Mesothelial cell of epicardium (in vitro differentiated cells): ENCODE results near the gene ZC3H12A. TPM values are rescaled to one million over a fixed set of nuclear protein-coding genes. Genes with fewer than 3 reads are reported as not detected.

Source experiments
- DNase-seq, 2 experiments: peaks; one replicate each; pipeline ENCODE4 v3.0.0; 2021; ENCODE audit warnings: low spot score in 2 of 2; ENCODE audit not compliant: unreplicated experiment in 2 of 2
- H3K27ac Mint-ChIP-seq: 2 replicates; pipeline ENCODE4 v1.8.0; 2021; ENCODE audit warnings: mixed read lengths
- H3K27me3 Mint-ChIP-seq: 2 replicates; pipeline ENCODE4 v1.8.0; 2021; ENCODE audit warnings: low read depth, mixed read lengths
- H3K36me3 Mint-ChIP-seq: 2 replicates; pipeline ENCODE4 v1.8.0; 2021; ENCODE audit warnings: mixed read lengths
- H3K4me1 Mint-ChIP-seq: 2 replicates; pipeline ENCODE4 v1.8.0; 2021; ENCODE audit warnings: mixed read lengths
- H3K4me3 Mint-ChIP-seq: 2 replicates; pipeline ENCODE4 v1.8.0; 2021; ENCODE audit warnings: mild to moderate bottlenecking, moderate library complexity, mixed read lengths
- H3K9me3 Mint-ChIP-seq: 2 replicates; pipeline ENCODE4 v1.8.0; 2021; ENCODE audit warnings: mixed read lengths
- CTCF ChIP-seq: fragments of 200-600 bp; sonication (generic); IDR thresholded peaks from one replicate; pipeline ENCODE4 v1.5.0; 2021; ENCODE audit warnings: antibody characterized with exemption; ENCODE audit not compliant: unreplicated experiment
- microRNA-seq: library from miRNA; unstranded; fragments of <30 nt; microRNA quantifications from one replicate; pipeline ENCODE4 v1.2.0, GENCODE V29; 2021; ENCODE audit warnings: inconsistent platforms, mixed read lengths
- total RNA-seq: library from RNA; stranded (reverse); gene quantifications from 3 replicates; pipeline ENCODE4 v1.2.1, GENCODE V29; 2021

The ZC3H12A gene
- total RNA-seq, 1 donor from 2014 or later = 8.9 TPM

DNA sequence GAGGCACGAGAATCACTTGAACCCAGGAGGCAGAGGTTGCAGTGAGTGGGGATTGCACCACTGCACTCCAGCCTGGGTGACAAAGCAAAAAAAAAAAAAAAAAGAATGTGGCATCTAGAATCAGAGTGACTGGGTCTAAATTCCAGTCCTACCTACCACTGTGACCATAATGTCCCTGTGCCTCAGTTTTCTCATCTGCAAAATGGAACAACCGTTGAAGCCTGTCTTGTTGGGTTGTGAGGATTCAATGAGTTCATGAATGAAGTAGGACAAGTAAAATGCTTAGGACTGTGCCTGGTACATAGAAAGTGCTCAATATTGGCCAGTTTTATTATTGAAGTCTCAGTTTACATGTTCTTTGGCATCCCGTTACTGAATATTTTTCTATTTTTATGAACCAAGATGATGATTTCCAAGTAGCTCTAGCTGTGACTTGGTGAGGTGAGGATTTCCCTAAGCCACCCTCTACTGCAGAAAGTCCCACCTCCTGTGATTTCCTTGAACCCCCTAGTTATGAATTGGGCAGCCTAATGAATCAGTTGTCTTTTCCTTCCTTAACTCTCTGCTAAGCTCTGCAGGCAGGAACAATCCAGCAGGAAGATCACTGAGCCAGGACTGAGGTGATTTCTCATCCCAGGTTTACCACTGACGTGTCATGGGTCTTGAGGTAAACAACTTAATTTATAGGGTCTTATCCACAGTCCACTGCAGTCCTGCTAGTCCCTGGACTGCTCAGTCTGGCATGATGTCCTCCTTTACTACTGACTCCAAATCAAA is 59.1 kb downstream of the ZC3H12A start:
- Mint-ChIP-seq H3K9me3 (no peaks in the 10 kb centered on the region), H3K4me1 (peaks cover 7% of the 10 kb centered on the region), H3K27ac (peak overlapping the region; percentile 94), H3K36me3 (peaks cover 26% of the 10 kb centered on the region), H3K4me3 (no peak overlapping the region), H3K27me3 (no peaks in the 10 kb centered on the region)
- no peak for DNase-seq
- TF ChIP-seq CTCF = no peak

Small RNA genes within 50 kb of the gene (microRNA-seq; reads per million reads assigned to microRNA genes)
- gene MIR5581 (1.8 reads per million), gene MIR6732 (not detected)

Other genes starting within 250 kb of the ZC3H12A start
- 58.2 to 58.7 TPM (median 58.4 TPM) in 3 replicates for gene MEAF6, start 40.2 kb downstream of the ZC3H12A start, total RNA-seq
- gene SNIP1, start 79.7 kb downstream of the ZC3H12A start, total RNA-seq = 22.9 to 27.1 TPM (median 23.7 TPM) in 3 replicates
- gene DNALI1, start 82.4 kb downstream of the ZC3H12A start, total RNA-seq = 12.5 to 15.7 TPM (median 14.9 TPM) in 3 replicates
- gene GNL2, start 121.4 kb downstream of the ZC3H12A start, total RNA-seq = 59.3 to 61.8 TPM (median 61.1 TPM) in 3 replicates
- 0.20 to 0.51 TPM (median 0.43 TPM) in 3 replicates for gene RSPO1, start 160.3 kb downstream of the ZC3H12A start, total RNA-seq
- 12.8 to 14.6 TPM (median 13.5 TPM) in 3 replicates for gene CDCA8, start 217.9 kb downstream of the ZC3H12A start, total RNA-seq